GM19328 (cell line): ENCODE data around the gene ZBTB4.
"Not testable (repeated sequence)": the region's sequence is repeated elsewhere in the genome, so short reads cannot be mapped to it uniquely, and the experiment has no call there.

ENCODE experiments used
- ATAC-seq: cut with Tn5 transposase; IDR thresholded peaks from one replicate; pipeline ENCODE4 v1.9.1; 2021; ENCODE audit warnings: mild to moderate bottlenecking, moderate library complexity; ENCODE audit not compliant: unreplicated experiment

Gene ZBTB4

GRCh38 chr17:7493941-7494340, 14.5 kb upstream of the ZBTB4 start:
- no peak for ATAC-seq

- ATAC-seq: no peak
Measured at GRCh38 chr17:7491583-7491982, 12.2 kb upstream of the ZBTB4 start.

GRCh38 chr17:7490144-7490543, 10.7 kb upstream of the ZBTB4 start:
- ATAC-seq: no peak

GRCh38 chr17:7486181-7486580, 6.8 kb upstream of the ZBTB4 start:
- no peak for ATAC-seq

- ATAC-seq: no peak
Measured at GRCh38 chr17:7484919-7485377, 5.5 kb upstream of the ZBTB4 start.

GRCh38 chr17:7484067-7484918, 4.9 kb upstream of the ZBTB4 start, which contains the start of gene POLR2A:
TSS of gene POLR2A (plus strand) at chr17:7484366.
- ATAC-seq: peak; percentile 59

- peak; percentile 34 for ATAC-seq
Measured at GRCh38 chr17:7483255-7484066, 4.0 kb upstream of the ZBTB4 start.

GRCh38 chr17:7482742-7483088, 3.3 kb upstream of the ZBTB4 start:
- not testable (repeated sequence) for ATAC-seq

- ATAC-seq: not testable (repeated sequence)
Measured at GRCh38 chr17:7481842-7482741, 2.7 kb upstream of the ZBTB4 start.

GRCh38 chr17:7481275-7481674, 1.8 kb upstream of the ZBTB4 start, which contains the start of gene SLC35G6:
TSS of gene SLC35G6 (plus strand) at chr17:7481446. CDS start at chr17:7481517, 71 bp downstream.
- ATAC-seq: not testable (repeated sequence)

- no peak for ATAC-seq
Measured at GRCh38 chr17:7480089-7480384, 606 bp upstream of the ZBTB4 start.

- no peak for ATAC-seq
Measured at GRCh38 chr17:7478276-7479212, 887 bp downstream of the ZBTB4 start.

GRCh38 chr17:7477392-7478275, 1.8 kb downstream of the ZBTB4 start:
- ATAC-seq: no peak

- no peak for ATAC-seq
Measured at GRCh38 chr17:7476951-7477350, 2.5 kb downstream of the ZBTB4 start.

GRCh38 chr17:7476494-7476893, 2.9 kb downstream of the ZBTB4 start:
- no peak for ATAC-seq

GRCh38 chr17:7475764-7476422, 3.5 kb downstream of the ZBTB4 start:
- ATAC-seq: no peak

GRCh38 chr17:7474767-7475166, 4.7 kb downstream of the ZBTB4 start:
- ATAC-seq: not testable (repeated sequence)

GRCh38 chr17:7471729-7472128, 7.7 kb downstream of the ZBTB4 start:
- ATAC-seq: no peak
